Nephron progenitor cell (in vitro differentiated cells): ENCODE results near the gene AOPEP.
A peak's percentile ranks its signal among the peaks of the same experiment; 100 is the strongest.

ENCODE experiments used
- DNase-seq: peaks from one replicate; pipeline ENCODE4 v3.0.0; 2021
- H3K27ac Mint-ChIP-seq: 2 replicates; pipeline ENCODE4 v1.8.0; 2021; ENCODE audit warnings: mild to moderate bottlenecking, moderate library complexity, mixed read lengths
- H3K27me3 Mint-ChIP-seq: 2 replicates; pipeline ENCODE4 v1.8.0; 2021; ENCODE audit warnings: mild to moderate bottlenecking, low read depth, mixed read lengths; ENCODE audit not compliant: poor library complexity
- H3K36me3 Mint-ChIP-seq: 2 replicates; pipeline ENCODE4 v1.8.0; 2021; ENCODE audit warnings: low read depth, mixed read lengths
- H3K4me1 Mint-ChIP-seq: 2 replicates; pipeline ENCODE4 v1.8.0; 2021; ENCODE audit warnings: mixed read lengths
- H3K4me3 Mint-ChIP-seq: 2 replicates; pipeline ENCODE4 v1.8.0; 2021; ENCODE audit warnings: mild to moderate bottlenecking, moderate library complexity, mixed read lengths
- H3K9me3 Mint-ChIP-seq: 2 replicates; pipeline ENCODE4 v1.8.0; 2021; ENCODE audit warnings: mild to moderate bottlenecking, moderate library complexity, mixed read lengths
- TF ChIP-seq, protein P1 (sequence below): fragments of 200-600 bp; sonication (generic); IDR thresholded peaks from 2 replicates; pipeline ENCODE4 v1.5.0; 2021; ENCODE audit warnings: antibody characterized with exemption

AOPEP gene

DNA sequence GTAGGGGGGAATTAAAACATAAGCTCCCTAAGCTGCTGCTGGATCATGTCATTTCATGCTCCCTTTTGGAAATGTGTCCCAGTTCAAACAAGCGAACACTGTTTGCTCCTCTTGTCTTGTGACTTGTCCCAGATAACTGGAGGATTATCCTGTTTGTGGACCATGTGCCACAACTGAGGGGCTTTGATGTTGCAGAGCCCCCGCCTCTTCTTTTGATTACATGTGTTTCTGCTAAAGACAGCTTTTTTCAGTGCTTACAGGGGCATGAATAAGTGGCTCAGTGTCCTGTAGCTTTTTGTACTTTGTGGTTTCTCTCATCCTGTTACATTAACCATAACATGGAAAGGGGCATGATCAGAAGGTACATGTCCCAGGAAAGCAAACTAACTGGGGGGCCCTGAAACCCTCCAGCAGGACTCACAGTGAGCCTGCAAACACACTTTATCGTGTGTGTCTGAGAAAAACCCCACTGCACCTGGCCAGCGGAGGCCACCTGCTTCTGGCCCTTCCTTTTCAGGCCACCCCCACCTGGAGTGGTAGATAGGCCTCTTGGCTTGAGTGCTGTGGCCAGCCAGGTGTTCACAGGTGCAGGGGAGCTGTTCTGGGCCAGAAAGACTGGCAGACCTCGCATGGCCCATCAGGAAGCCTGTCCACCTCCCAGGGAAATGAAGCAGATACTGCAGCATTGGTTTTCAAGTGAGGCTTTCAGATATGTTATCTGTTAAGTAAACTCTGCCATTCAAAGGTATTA, 305.4 kb downstream of the AOPEP start:
- H3K4me3 Mint-ChIP-seq, result no peak overlapping the region
- peaks cover 18% of the 10 kb centered on the region for H3K36me3 Mint-ChIP-seq
- peaks cover 6% of the 10 kb centered on the region for H3K27me3 Mint-ChIP-seq
- TF ChIP-seq, protein P1, sequence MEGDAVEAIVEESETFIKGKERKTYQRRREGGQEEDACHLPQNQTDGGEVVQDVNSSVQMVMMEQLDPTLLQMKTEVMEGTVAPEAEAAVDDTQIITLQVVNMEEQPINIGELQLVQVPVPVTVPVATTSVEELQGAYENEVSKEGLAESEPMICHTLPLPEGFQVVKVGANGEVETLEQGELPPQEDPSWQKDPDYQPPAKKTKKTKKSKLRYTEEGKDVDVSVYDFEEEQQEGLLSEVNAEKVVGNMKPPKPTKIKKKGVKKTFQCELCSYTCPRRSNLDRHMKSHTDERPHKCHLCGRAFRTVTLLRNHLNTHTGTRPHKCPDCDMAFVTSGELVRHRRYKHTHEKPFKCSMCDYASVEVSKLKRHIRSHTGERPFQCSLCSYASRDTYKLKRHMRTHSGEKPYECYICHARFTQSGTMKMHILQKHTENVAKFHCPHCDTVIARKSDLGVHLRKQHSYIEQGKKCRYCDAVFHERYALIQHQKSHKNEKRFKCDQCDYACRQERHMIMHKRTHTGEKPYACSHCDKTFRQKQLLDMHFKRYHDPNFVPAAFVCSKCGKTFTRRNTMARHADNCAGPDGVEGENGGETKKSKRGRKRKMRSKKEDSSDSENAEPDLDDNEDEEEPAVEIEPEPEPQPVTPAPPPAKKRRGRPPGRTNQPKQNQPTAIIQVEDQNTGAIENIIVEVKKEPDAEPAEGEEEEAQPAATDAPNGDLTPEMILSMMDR, result no peak
- DNase-seq, result no peak
- H3K9me3 Mint-ChIP-seq, result no peaks in the 10 kb centered on the region
- peaks cover 52% of the 10 kb centered on the region for H3K4me1 Mint-ChIP-seq
- no peak overlapping the region for H3K27ac Mint-ChIP-seq

DNA sequence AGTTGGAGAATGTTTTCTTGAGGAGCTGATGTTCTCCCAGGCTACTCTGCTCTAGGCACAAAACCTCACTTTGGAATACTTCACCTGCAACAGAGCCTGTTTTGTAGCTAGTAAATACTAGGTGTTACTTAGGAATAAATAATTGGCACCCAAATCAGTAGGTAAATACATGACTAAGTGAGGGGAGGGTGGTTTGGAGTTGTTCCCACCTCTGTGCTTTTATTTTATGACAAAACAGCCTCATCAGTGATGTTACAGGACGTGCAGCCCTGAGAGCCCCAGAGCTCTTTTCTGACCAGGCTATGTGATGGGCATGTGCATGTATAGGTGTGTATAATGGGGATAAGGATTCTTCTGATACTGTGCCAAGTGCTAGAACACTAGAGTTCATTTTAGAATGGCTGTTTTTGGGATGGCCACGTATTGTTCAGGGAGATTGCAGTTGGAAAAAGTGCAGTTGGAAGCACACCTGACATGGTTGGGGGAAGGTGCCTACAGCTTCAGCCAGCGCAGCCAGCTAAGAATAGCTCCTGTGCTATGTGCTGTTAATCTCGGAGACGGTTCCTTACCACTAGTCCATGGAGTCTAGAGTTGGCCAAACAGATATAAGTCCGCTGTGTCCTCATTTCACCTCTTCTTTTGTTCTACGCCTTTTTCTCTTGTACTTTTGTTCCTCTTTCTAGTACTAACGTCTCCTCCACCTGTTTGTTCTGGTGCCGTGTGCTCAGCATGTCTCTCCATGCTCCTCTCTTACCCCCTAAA, 306.3 kb downstream of the AOPEP start:
- TF ChIP-seq, protein P1, result no peak
- peaks cover 52% of the 10 kb centered on the region for H3K4me1 Mint-ChIP-seq
- H3K4me3 Mint-ChIP-seq, result no peak overlapping the region
- no peak for DNase-seq
- peaks cover 23% of the 10 kb centered on the region for H3K36me3 Mint-ChIP-seq
- H3K9me3 Mint-ChIP-seq, result no peaks in the 10 kb centered on the region
- no peak overlapping the region for H3K27ac Mint-ChIP-seq
- peaks cover 6% of the 10 kb centered on the region for H3K27me3 Mint-ChIP-seq

DNA sequence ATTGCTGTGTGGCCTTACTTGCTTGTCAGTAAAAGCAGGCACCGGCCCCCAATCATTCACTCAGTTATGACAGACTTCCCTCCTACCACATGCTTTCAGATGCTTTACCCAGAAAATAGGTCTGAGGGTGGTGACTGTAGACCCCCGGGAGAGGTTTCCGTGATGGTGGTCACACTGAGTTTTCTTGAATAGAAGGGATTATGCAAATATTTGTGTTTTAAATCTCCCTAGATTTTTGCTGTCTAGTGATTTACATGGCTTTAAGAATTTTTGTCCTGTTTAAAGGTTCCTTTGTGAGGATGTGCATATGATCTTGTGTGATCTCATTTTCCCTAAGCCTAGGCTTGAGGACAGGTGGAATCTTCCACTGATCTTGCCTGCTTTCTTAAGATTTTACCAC, 309.3 kb downstream of the AOPEP start:
- Mint-ChIP-seq H3K27me3 (peaks cover 3% of the 10 kb centered on the region), H3K4me3 (no peak overlapping the region), H3K36me3 (peaks cover 25% of the 10 kb centered on the region), H3K4me1 (peaks cover 31% of the 10 kb centered on the region), H3K27ac (no peak overlapping the region), H3K9me3 (no peaks in the 10 kb centered on the region)
- no peak for DNase-seq
- TF ChIP-seq, protein P1, result no peak

DNA sequence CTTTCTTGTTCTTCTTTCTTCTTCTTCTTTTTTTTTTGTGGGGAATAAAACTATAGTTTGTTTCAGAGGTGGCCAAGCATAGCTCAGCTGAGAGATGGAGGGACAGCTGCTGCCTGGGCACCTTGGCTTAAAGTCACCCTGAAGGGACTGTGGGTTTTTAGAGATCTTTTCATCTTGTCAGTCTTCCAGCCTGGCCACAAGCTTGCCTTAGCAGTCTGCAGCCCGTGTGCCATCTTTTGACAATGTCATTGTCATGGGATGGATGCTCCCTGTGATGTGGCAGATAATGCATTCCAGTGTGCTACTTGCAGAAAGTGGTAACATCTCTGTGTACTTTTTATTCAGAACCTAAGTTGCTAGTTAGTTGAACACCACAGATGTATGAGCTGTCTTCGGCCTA, 310.2 kb downstream of the AOPEP start:
- TF ChIP-seq, protein P1, result no peak
- peaks cover 33% of the 10 kb centered on the region for H3K36me3 Mint-ChIP-seq
- no peak overlapping the region for H3K4me3 Mint-ChIP-seq
- H3K27ac Mint-ChIP-seq, result peak overlapping the region; percentile 67
- peaks cover 3% of the 10 kb centered on the region for H3K27me3 Mint-ChIP-seq
- peaks cover 1% of the 10 kb centered on the region for H3K9me3 Mint-ChIP-seq
- no peak for DNase-seq
- peaks cover 31% of the 10 kb centered on the region for H3K4me1 Mint-ChIP-seq

DNA sequence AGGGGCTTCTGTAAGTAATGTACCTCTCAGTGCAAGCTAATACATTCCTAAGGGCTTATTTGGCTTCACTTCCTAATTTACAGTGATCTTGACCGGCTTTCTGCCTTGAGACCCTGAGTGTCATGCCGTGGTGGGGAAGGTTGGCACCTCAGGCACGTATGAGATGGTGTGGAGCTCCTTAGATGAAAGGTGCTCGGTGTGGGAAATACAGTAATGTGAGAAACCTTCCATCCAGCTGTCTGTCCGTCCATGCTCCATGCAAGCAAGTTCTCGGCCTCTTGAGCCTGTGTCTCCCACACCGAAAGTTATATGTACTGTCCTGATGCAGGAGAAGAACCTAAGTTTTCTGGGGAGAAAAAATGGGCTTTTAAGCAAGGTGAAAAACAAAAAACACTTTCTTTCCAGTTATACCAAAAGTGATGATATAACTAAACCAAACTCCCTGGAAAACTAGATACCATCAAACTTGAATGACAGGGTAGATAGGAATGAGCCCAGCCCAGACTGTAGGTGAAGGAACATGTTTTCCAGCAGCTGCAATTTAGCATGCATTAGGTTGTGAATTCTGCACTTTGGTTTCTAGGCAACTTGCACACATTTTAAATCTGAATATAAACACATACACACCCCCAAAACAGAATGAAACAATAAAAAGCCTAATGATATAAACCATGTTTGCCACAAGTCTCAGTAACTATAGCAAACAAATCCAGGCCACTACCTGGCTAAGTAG, 311.5 kb downstream of the AOPEP start:
- H3K4me1 Mint-ChIP-seq, result peaks cover 21% of the 10 kb centered on the region

More for the DNA sequence above, 311.5 kb downstream of the AOPEP start:
- no peak overlapping the region for H3K4me3 Mint-ChIP-seq
- H3K9me3 Mint-ChIP-seq, result peaks cover 3% of the 10 kb centered on the region
- peaks cover 41% of the 10 kb centered on the region for H3K36me3 Mint-ChIP-seq
- DNase-seq, result no peak
- TF ChIP-seq, protein P1, result no peak
- H3K27me3 Mint-ChIP-seq, result peaks cover 3% of the 10 kb centered on the region
- H3K27ac Mint-ChIP-seq, result peak overlapping the region; percentile 30
